GM18498 (cell line): ENCODE data around the gene DAO.
"Not testable (repeated sequence)": the region's sequence is repeated elsewhere in the genome, so short reads cannot be mapped to it uniquely, and the experiment has no call there.

Experiments
- ATAC-seq: cut with Tn5 transposase; IDR thresholded peaks from one replicate; pipeline ENCODE4 v1.9.1; 2021; ENCODE audit warnings: mild to moderate bottlenecking, moderate library complexity; ENCODE audit not compliant: unreplicated experiment

DAO gene

DNA sequence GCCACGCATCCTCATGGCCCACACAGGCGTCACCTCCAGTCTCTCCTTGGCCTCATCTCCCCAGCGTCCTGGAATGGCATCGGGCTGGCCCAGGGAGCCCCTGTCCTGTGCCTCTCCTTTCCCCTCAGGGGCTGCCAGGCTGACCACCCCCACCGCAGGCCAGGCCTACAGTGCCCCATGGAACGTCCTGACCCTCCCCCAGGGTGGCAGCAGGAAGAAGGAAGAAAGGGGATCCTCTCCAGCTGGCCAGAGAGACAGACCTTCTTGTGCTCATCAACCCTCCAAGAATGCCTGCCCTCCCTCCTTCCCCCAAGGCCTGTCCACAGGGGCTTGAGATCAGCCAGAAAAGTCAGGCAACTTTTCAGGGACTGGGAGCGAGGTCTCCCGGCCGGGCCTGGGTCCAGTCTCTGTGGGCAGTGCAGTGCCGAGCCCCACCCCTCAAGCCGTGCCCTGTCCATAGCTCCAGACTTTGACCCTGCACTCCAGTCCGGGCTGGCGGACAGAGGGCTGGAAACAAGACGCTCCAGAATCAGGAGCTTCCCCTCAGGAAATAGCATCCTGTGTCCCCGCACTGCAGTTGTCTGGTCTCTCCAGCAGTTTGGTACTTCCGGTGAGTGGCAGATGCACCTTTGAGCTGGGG lies at the start of gene DAO:
DAO (plus strand) TSS at position 478 of the 640 bp plus-strand sequence. CDS start 4,915 bp downstream, outside the sequence.
- no peak for ATAC-seq

DNA sequence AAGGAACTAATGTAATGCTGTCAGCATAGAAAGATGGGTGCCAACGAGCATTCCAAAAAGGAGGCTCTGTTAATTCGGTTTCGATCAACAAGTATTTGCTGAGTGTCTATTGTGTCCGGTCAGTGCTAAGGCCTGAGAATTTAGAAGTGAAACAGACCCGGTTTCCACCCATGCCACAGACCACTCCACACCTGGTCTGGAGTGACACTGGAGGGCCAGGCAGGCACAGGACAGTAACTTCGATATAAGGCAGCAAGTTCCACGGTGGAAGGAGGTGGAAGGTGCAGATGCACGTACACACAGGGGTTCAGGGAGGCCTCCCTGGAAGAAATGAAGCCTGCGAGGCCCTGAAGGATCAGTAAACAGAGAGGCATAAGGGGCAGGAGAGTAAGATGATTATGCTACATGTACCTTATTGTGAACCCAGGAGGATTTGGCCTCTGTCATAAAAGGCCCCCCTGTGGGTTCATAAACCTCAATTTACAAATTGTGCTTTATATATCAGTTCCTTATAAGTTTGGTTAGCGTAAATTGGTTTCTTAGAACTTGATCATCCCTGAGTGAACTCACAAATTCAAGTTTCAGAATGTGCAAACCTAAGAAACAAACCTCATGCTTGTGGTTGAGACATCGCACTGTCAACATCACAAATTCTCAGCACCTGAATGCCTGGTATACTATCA lies 48.4 kb upstream of the DAO start:
- ATAC-seq, result peak; percentile 75

DNA sequence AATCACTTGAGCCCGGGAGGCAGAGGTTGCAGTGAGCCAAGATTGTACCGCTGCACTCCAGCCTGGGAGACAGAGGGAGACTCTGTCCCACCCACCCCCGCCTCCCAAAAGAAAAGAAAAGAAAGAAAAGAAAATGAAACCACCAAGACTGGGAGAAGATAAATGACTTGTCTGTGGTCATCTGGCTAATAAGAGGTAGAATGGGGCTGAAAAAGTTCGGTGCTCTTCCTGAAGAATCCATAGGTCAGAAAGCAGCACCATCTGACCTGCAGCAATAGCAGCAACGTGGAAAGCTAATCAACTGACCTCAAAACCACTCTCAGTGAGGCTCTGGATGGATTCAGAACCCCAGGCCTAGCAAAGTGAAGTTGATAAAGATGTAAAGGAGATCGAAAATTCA lies 47.7 kb upstream of the DAO start:
- ATAC-seq, result no peak

DNA sequence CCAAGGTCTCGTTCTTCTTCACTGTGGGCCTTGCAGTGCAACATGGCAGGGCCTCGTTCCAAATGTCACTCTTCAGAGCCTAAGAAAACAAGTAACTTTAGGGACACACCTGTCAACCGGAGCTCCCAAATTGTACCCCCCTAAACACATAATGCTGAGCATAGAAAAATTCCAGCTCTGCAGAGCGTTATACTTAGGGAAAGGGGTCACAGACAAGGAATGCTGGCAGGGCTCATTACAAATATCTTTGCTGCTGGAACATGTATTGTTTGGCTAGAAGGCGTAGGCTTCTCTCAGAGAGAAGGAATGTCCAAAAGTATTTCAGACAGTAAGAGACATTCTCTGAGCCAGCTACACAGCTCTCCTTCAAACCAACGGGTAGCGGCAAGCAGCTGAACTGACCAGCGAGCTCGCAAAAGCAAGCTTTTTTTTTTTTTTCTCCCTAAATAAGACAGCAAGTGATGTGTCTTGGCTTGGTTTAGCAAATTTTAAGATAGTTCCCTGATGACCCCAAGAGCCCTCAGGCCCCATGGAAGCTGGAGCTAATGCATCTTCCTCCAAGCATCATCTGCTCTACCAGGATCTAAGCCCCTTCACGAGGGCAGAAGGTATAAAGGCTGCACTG lies 47.0 kb upstream of the DAO start:
- no peak for ATAC-seq

DNA sequence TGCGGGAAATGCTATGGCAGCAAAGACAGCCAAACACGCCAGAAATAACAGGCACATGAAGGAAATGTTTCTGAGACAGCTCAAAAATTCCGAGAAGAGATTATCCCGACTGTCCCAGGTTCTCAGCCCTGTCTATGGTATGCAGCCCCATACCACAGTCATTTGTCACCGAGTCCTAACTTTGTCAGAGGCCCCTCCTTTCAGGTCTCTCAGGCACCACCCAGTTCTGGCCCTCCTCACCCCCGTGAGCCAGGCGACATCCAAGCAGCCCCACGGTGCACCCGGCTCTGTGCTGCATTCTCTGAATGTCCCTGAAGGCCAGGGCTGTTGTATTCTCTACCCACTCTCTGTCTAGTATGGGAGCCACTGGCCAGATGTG lies 46.5 kb upstream of the DAO start:
- no peak for ATAC-seq

DNA sequence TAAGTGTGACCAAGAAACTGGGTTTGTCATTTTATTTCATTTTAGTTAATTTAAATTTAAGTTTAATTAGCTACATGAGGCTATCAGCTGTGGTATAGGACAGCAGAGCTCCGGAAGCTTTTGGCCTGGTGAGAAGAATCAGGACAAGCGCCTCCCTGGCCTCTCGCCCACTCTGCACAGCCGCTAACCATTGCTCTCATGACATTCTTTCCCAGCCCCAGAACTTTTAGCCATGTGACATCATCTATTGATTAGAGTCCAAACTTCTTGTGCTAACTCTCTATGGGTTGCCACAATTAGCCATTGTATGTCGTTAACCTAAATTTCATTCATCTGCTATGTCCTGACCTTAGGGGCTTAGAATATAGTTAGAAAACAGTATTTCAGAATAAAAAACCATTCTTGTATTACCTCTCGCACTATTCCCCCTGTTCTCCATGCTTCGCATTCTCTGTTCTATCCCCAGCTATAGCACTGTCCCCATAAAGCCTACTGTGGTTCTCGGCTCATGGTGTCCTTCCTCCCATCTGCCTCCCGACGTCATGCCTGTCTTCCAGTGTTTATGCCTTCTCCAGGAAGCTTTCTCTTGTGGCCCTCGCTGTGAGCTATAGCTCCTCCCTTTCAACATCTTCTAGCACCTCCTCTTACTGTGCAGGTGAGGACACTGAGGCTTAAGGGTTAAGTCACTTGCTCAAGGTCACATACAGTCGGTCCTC lies 46.0 kb upstream of the DAO start:
- ATAC-seq, result no peak

DNA sequence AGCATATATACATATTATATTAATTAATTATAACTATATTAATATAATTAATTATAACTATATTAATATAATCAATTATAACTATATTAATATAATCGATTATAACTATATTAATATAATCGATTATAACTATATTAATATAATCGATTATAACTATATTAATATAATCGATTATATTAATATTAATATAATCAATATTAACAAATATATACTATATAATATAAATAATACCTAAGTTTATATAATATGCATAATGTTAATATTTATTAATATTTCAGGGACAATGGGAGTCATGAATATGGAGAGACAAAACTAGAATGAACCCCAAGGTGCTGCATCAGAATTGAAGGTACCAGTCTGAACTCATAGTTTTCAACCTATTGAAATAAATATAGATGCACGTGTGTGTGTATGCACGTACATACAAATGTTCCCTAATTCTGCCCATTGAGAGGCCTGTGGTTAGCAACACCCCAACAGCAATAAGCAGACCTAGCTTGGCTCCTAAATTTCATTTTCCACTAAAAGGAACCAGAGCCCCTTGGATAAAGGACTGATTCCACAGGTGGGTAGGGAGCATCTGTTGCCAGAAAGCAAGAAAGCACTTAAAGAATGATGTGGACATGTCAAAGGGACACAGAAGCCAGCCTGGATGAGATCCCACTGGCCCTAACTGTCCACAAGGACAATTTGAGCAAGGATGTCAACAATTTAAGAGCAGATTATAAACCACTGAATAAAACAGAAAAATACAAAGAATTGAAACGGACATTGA lies 43.8 kb upstream of the DAO start:
- no peak for ATAC-seq

DNA sequence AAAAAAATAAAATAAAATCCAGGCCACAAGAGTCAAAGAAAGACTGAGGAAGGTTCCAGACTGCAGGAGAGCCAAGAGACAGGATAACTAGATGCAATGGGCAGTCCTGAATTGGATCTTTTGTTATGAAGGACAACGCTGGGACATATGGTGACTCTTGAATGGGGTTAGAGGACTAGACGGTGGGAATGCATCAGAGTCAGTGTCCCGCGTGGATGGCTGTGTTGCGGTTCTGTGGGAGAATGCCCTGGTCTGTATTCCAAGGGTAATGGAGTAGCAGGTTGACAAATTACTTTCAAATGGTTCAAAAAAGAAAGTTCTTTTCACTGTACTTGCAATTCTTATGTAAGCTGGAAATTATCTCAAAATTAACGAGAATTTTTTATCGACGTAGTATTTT lies 42.7 kb upstream of the DAO start:
- no peak for ATAC-seq

DNA sequence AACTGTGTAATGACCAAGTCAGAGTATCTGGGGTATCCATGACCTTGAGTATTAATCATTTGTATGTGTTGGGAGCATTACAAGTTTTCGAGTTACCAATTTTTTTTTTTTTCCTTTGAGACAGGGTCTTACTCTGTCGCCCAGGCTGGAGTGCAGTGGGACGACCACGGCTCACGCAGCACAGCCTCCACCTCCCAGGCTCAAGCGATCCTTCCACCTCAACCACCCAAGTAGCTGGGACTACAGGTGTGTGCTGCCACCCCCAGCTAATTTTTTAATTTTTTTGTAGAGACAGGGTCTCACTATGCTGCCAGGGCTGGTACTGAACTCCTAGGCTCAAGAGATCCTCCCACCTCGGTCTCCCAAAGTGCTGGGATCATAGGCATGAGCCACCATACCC lies 42.2 kb upstream of the DAO start:
- ATAC-seq, result no peak

DNA sequence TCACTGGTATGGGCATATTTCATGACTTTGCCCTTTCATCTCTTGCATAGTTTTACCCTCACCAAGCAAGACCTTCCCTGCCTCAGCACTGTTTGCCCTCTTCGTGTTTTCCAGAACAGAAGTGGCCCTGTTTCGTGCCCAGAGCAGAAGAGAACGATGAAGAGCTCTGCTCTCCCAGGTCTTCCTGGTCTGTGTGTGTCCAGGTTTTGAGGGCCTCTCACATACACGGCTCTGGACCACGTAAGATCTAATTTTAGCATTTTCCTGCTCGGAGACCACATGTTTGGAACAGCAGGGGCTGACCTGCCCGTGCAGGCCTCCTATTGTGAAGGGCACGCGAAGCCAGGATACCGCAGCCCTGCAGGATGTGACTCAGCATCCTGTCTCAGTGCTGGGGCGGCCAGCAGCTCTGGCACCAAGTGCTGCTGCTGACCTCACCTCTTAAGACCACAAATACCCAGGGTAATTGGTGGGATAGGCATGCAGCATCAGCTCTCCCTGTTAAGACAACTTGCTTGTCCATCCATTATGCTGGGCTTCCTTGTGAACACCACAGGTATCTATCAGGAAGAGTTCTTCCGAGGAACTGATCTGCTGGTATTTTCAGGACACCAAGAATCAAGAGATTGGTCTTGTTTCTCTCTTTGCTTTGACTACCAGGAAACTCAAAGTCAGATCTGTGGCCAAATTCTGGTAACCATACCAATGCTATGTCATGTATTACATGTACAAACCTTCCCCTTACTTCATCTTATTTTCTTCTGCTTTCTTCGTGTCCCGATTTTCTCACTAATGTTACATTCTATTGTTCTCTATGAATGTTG lies 41.5 kb upstream of the DAO start:
- peak; percentile 97 for ATAC-seq

DNA sequence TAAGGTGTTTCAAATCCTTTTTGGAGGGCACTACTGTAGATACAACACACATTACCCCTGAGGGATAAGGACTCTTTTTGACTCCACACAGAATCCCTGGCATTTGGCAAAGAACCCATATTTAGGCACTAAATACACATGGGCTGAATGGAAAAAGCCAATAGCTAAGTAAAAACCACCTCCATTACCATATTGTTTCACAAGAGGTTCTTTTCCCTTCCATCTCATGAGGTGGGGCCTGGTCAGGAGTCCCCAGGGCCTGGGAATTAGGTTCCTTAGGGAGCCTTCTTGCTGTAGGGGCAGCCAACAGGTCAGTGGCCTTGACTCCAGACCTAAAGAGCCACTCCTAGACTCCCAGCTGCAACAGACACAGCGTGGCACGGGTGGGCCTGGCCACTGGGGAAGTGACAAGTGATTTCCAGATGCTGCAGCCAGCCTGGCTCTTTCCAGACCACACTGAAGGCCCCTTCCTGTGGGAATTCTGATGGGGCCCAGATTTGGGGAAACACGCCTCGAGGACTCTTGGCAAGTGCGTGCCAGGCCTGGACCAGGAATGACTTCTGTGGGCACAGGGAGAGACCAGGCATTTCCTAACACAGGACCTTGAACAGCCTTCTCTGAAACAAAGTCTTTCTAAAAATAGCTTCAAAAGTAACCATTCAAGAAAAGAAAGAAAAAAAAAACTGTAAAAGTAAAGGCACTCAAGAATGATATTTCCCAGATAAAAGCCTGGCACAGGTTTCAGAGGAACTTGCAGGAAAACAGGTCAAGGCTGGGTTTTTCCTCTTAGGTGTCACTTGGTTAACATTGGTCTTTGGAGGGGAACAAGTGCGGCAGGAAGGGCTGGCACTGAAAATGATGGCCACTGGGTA lies 40.6 kb upstream of the DAO start:
- ATAC-seq, result no peak

DNA sequence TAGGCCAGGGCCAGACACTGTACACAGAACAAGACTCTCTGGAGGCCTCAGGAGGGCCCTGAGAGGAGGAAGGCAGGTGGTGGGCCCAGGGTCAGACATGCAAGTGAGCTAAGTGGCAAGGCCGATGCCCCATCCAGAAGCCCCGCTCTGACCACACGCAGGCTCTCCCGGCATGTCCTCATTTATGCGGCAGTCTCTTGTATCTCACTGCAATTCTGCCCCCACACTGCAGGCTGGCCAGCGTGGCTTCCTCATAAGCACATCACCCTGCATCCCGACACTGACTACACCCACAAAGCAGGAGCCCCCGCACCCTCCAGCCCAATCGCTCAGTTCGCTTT lies 40.0 kb upstream of the DAO start:
- no peak for ATAC-seq

DNA sequence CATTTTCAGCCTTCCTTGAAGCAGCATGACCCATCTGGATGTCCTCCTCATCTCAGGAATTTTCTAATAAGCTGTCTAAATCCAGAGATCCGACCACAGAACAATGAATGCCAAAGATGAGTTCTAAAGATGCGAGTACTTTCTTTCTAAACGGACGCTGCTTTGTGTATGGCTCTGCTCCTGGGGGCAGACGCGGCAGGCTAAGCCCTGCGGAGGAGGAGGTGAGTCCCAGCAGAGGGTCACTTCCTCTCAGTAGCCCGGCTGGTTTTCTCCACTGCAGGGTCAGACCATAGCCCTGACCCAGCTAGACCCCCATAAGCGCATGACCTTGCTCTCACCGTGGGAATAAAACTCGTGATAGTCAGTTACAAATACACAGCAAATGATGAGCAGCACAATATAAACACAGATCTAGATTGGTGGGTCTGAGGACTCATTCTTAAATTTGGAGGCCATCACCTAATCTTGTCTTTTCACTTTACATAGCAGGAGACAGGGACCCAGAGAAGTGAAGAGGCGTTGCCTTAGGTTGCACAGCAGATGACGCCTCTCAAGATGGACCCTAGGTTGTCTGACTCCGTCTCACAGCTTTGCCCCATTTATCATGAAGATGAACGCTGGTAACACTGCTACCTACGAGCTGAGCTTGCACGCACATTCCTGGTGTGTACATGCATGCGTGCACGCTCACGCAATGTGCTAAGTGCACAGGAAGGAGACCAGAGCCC lies 39.1 kb upstream of the DAO start:
- ATAC-seq, result no peak

DNA sequence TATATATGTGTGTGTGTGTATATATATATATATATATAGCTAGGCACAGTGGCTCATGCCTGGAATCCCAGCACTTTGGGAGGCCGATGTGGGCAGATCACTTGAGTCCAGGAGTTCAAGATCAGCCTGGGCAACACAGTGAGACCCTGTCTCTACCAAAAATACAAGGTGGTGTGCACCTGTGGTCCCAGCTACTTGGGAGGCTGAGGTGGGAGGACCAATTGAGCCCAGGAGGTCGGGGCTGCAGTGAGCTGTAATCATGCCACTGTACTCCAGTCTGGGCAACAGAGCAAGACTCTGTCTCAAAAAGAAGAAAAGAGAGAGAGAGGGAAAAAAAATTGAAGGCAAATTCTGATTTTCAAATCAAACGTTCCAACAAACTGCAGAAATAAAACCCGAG lies 38.1 kb upstream of the DAO start:
- not testable (repeated sequence) for ATAC-seq

DNA sequence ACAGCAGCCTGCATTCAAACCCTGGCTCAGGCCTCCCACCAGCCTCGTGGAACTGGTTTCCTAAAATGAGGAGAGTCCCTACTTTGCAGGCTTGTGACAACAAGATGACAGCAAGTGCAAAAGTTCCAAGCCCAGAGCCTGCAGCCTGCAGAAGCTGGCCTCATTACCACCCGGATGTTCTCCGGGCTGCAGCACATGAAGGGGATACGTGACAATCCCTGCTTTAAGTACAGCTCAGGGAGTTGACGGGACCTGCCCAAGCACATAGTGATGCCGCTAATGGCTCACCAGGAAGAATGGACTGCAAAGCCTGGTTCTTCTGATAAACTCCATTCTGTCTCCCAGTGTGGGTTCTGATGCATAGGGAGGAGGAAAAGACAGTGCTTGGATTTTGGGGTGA lies 37.5 kb upstream of the DAO start:
- ATAC-seq, result no peak

DNA sequence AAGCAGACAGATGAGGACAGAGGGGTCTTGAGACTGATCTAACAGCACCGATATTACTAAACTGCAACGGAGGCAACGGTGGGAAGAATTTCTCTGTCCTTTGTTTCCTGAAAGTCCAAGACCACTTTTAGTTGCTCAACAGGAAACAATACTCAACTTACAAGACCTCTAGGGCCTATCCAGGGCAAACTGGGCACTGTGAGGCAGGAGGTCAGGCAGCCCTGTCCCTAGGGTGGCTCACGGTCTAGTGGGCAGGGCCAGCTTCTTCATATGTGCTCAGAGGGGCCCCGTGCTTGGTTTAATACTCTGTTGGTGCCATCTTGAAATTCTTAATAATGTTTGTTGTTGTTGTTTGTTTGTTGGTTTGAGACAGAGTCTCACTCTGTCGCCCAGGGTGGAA lies 36.7 kb upstream of the DAO start:
- no peak for ATAC-seq

DNA sequence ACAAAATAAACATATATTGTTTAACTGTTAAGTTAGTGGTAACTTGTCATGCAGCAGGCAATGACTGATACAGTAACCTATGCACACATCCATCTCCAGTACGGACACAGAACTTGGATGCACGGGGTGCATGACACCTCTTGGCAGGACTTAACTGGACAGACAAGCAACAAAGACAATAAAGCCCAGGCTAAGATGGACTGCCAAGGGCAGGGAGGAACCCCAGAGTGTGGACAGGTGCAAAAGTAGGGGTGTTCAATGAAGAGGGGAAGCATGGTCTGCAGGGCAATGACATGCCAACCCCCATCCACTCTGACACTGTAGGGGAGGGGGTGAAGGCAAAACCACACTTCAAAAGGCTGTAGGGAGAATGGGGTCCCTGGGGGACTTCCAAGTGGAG lies 34.2 kb upstream of the DAO start:
- ATAC-seq, result no peak

DNA sequence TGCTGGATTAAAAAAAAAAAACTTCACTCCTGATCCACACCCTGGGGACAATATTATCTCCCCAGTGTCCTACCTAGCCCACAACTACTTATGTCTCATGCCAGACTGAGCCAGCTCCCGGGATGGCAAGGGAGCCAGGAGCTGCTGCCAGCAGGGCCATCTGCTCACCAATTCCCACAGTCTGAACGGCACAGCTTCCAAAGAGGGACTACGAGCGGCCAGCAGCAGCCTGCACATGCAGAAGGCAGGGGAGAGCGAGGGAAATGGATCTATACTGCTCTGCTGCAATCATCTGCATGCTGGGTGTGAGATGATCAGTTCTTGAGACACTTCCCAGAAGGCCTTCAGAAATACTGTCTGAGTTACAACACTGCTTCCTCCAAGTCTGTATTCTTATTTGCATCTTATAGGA lies 33.6 kb upstream of the DAO start:
- ATAC-seq, result no peak

DNA sequence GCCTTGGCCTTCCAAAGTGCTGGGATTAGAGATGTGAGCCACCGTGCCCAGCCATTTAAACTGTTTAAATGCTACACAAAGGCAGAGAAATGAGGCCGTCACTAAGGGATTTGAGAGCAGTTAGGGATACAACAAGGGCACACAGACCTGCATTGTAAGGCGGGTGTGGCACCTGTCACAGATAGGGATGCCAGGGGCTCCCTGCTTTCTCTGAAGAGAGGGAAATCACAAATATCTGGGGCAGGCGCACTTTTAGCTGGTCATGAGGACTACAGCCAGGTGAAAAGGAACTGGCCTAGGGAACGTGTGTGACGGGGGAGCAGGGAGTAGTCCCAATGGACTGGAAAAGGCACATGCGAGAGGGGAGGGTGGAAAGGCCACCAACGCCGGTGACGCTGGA lies 32.2 kb upstream of the DAO start:
- ATAC-seq, result no peak
